Ascending aorta (tissue), 2 donors: ENCODE measurements around the gene MBNL1. TPM values are rescaled to one million over a fixed set of nuclear protein-coding genes. Genes with fewer than 3 reads are reported as not detected.

Source experiments
- DNase-seq, 2 donors: peaks; one replicate each; pipeline ENCODE4 v3.0.0-alpha.2; 2019; ENCODE audit warnings: low spot score in 2 of 2
- H3K27ac ChIP-seq, 2 donors: fragments of 200-600 bp; sonication (generic); one replicate each; pipeline ENCODE4 v1.5.1; 2016 to 2017; ENCODE audit warnings: mild to moderate bottlenecking in 1 of 2
- H3K27me3 ChIP-seq: fragments of 200-600 bp; sonication (generic); one replicate; pipeline ENCODE4 v1.5.1; 2017
- H3K36me3 ChIP-seq, 2 donors: fragments of 200-600 bp; sonication (generic); one replicate each; pipeline ENCODE4 v1.5.1; 2016
- H3K4me1 ChIP-seq, 2 donors: fragments of 200-600 bp; sonication (generic); one replicate each; pipeline ENCODE4 v1.5.1; 2016 to 2017; ENCODE audit warnings: mild to moderate bottlenecking in 1 of 2
- H3K4me3 ChIP-seq, 2 donors: fragments of 200-600 bp; sonication (generic); one replicate each; pipeline ENCODE4 v1.5.1; 2016 to 2017; ENCODE audit warnings: mild to moderate bottlenecking in 1 of 2
- H3K9me3 ChIP-seq, 2 donors: fragments of 200-600 bp; sonication (generic); one replicate each; pipeline ENCODE4 v1.5.1; 2016
- intact Hi-C: fragments of 100-400 bp; cut with DNase I; formaldehyde crosslinking; loops from one replicate; pipeline ENCODE4 v1.15.1; 2023
- total RNA-seq: library from RNA; depleted of rRNA; stranded (reverse); fragments of >200 nt; gene quantifications from one replicate; pipeline ENCODE4 v1.1.0, GENCODE V29; 2016
- TF ChIP-seq, protein P1 (sequence below), 3 experiments: fragments of 200-600 bp in 2 of 3; fragments of 450-650 bp in 1 of 3; sonication (generic) in 2 of 3; IDR thresholded peaks; one replicate each; pipeline ENCODE4 v1.5.1; 2016 to 2019; ENCODE audit warnings: antibody characterized with exemption in 3 of 3, mild to moderate bottlenecking in 1 of 3, moderate library complexity in 1 of 3

MBNL1 gene
- total RNA-seq, 1 donor from 2014 or later: 350 TPM

DNA sequence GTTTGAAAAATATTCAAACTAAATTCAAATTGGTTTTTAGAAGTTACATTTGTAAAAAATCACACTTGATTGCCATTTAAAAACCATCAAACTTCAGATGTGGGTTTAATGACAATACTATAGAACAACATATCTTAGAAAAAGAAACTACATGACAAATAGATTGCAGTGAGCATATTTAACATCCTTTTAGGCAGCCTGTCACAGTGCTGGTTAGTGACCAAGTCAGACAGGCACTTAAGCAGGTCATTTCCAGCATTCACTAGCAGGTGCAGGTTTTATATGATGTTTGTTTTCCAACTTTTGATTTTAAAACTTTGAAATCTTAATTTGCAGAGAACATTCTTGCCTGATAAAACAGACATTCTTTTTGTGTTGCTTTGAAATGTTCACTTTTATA is 115.7 kb downstream of the MBNL1 start:
- intact Hi-C loops: no loop called here
- peak overlapping the region; percentile 68 to 78 for H3K27ac ChIP-seq
- DNase-seq: no peak
- H3K36me3 ChIP-seq: no peaks in the 10 kb centered on the region
- peaks cover 19 to 78% of the 10 kb centered on the region in 2 donors for H3K4me1 ChIP-seq
- peak overlapping the region; percentile 1 to 58 for H3K4me3 ChIP-seq
- H3K9me3 ChIP-seq: no peaks in the 10 kb centered on the region
- H3K27me3 ChIP-seq: no peaks in the 10 kb centered on the region
- TF ChIP-seq, protein P1, sequence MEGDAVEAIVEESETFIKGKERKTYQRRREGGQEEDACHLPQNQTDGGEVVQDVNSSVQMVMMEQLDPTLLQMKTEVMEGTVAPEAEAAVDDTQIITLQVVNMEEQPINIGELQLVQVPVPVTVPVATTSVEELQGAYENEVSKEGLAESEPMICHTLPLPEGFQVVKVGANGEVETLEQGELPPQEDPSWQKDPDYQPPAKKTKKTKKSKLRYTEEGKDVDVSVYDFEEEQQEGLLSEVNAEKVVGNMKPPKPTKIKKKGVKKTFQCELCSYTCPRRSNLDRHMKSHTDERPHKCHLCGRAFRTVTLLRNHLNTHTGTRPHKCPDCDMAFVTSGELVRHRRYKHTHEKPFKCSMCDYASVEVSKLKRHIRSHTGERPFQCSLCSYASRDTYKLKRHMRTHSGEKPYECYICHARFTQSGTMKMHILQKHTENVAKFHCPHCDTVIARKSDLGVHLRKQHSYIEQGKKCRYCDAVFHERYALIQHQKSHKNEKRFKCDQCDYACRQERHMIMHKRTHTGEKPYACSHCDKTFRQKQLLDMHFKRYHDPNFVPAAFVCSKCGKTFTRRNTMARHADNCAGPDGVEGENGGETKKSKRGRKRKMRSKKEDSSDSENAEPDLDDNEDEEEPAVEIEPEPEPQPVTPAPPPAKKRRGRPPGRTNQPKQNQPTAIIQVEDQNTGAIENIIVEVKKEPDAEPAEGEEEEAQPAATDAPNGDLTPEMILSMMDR (IDR thresholded peaks at IDR 0.05): no peak

DNA sequence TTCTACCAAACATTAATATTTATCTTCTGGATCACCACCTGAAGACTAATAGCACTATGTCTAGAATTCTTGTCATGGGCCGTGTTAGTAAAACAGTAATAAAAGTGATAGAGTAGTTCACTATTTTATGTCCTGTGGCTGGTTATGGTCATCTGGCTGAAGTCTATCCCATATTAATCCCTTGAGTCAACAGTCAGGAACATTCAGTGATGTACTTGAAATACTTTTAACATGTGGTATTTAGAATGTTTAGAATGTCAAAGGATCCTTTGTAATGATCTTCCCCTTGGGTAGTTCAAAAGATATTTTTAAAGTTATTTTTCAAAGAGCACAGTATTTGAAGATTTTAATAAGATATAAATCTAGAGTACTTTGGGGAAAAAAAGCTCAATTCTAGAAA is 117.0 kb downstream of the MBNL1 start:
- H3K27ac ChIP-seq: peak overlapping the region; percentile 68 to 78
- H3K27me3 ChIP-seq: no peaks in the 10 kb centered on the region
- intact Hi-C loops: no loop called here
- no peak for DNase-seq
- H3K4me3 ChIP-seq: peak overlapping the region in 1 of 2 donors; percentile 58
- no peaks in the 10 kb centered on the region for H3K9me3 ChIP-seq
- TF ChIP-seq, protein P1 (IDR thresholded peaks at IDR 0.05): no peak
- no peaks in the 10 kb centered on the region for H3K36me3 ChIP-seq
- H3K4me1 ChIP-seq: peaks cover 20 to 68% of the 10 kb centered on the region in 2 donors

DNA sequence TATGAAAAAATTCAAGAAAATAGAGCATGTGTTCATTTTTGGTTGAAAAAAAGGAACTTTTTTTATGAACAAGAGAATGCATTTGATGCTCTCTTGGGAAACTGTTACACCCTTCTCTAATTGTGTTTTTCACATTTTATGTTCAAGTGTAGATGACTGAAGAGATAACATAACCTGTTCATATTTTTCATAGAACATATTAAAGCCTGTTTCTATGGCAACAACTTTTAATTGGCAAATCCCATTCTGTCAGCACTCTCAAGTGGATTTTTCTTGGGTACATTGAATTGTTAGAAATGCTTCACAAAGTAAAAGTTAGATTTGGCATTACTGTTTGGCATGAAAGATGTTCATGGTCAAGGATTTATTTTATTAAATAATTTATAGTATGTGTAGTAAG is 117.5 kb downstream of the MBNL1 start:
- Histone ChIP-seq H3K27ac (peak overlapping the region; percentile 68 to 78), H3K4me3 (peak overlapping the region in 1 of 2 donors; percentile 12), H3K4me1 (peaks cover 20 to 67% of the 10 kb centered on the region in 2 donors)

DNA sequence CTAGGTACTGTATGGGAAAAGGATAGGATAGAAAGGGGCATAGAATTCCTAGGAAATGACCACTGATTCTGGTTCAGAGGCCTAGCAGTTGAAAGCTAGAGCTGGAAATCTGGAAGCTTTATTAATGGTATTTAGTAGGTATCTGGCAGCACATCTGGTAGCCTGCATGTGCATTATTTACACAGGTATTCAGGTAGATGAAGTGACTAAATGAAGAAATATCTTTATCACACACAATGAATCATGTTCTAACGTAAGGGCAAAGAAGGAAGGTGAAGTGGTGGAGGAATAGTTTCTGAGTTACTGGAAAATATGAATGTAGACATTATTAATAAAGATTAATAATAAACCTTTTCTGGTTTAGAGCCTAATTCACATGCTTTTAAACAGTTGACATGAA is 119.9 kb downstream of the MBNL1 start:
- Histone ChIP-seq H3K27ac (peak overlapping the region; percentile 24 to 78), H3K27me3 (no peaks in the 10 kb centered on the region), H3K9me3 (no peaks in the 10 kb centered on the region), H3K4me1 (peaks cover 17 to 76% of the 10 kb centered on the region in 2 donors), H3K36me3 (no peaks in the 10 kb centered on the region), H3K4me3 (no peak overlapping the region)
- TF ChIP-seq, protein P1 (IDR thresholded peaks at IDR 0.05): no peak
- DNase-seq: no peak
- intact Hi-C loops: no loop called here

More for the DNA sequence above, 117.5 kb downstream of the MBNL1 start:
- Histone ChIP-seq H3K9me3 (no peaks in the 10 kb centered on the region), H3K36me3 (no peaks in the 10 kb centered on the region), H3K27me3 (no peaks in the 10 kb centered on the region)
- intact Hi-C loops: no loop called here
- TF ChIP-seq, protein P1 (IDR thresholded peaks at IDR 0.05): no peak
- DNase-seq: no peak

DNA sequence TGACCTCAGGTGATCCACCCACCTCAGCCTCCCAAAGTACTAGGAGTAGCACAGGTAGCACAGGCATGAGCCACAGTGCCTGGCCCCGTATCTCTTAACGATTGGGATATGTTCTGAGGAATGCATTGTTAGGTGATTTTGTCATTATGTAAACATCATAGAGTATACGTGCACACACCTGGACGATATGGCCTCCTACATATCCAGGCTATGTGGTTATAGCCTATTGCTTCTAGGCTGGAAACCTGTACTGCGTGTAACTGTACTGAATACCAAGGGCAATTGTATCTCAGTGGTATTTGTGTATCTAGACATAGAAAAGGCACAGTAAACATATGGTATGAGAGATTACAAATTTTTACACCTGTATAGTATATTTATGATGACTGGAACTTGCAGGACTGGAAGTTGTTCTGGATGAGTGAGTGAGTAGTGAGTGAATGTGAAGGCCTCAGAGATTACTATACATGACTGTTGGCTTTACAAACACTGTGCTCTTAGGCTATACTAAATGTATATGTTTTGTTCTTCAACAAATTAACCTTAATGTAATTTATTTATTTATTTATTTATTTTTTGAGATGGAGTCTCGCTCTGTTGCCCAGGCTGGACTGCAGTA is 120.7 kb downstream of the MBNL1 start:
- H3K9me3 ChIP-seq: no peaks in the 10 kb centered on the region
- H3K27ac ChIP-seq: peak overlapping the region; percentile 39 to 78
- no peaks in the 10 kb centered on the region for H3K36me3 ChIP-seq
- no peak for DNase-seq
- H3K27me3 ChIP-seq: no peaks in the 10 kb centered on the region
- TF ChIP-seq, protein P1 (IDR thresholded peaks at IDR 0.05): no peak
- H3K4me3 ChIP-seq: no peak overlapping the region
- intact Hi-C loops: no loop called here
- peaks cover 19 to 73% of the 10 kb centered on the region in 2 donors for H3K4me1 ChIP-seq
